Endothelial cell of umbilical vein (primary cell): ENCODE data around the gene FCRL3. TPM values are rescaled to one million over a fixed set of nuclear protein-coding genes. Genes with fewer than 3 reads are reported as not detected.

ENCODE experiments used
- BruUV-seq: library from RNA; stranded (reverse); fragments of 400-500 nt; replicated peaks from 2 replicates; lab custom pipeline; 2021; lab: Mats Ljungman, UMichigan
- CTCF ChIA-PET: fragments of 300-600, 350-600 bp; sonication (Branson Sonifier 250); formaldehyde crosslinking; loops from one replicate; lab custom pipeline; 2021; ENCODE audit warnings: antibody characterized with exemption, inconsistent platforms; lab: Charles Lee
- POLR2A ChIA-PET: fragments of 300-600, 350-600 bp; sonication (Branson Sonifier 250); formaldehyde crosslinking; loops from one replicate; lab custom pipeline; 2021; ENCODE audit warnings: antibody characterized with exemption, inconsistent platforms; lab: Charles Lee
- DNase-seq: peaks from one replicate; pipeline ENCODE4 v3.0.0-alpha.2; 2011; ENCODE audit warnings: low read depth, low spot score
- FAIRE-seq: peaks from 2 replicates; lab custom pipeline; 2011; peaks lifted over from hg19 to GRCh38; lab: Jason Lieb, UNC
- H2AFZ ChIP-seq: 2 replicates; pipeline ENCODE4 v1.6.0; 2012; ENCODE audit warnings: low read depth, low read length, control low read depth, inconsistent platforms
- H3K27ac ChIP-seq: 2 replicates; pipeline ENCODE4 v1.5.1; 2011; ENCODE audit warnings: low read depth, mild to moderate bottlenecking, control low read depth, low read length, moderate library complexity; ENCODE audit not compliant: insufficient read depth
- H3K27me3 ChIP-seq, 2 experiments: 2 replicates each; pipeline versions ENCODE4 v1.6.0 to v1.6.1; 2011; ENCODE audit warnings: low read length in 2 of 2, mixed read lengths in 1 of 2; ENCODE audit not compliant: control insufficient read depth in 2 of 2, insufficient read depth in 2 of 2
- H3K36me3 ChIP-seq, 2 experiments: 2 replicates in 1 of 2; 3 replicates in 1 of 2; pipeline ENCODE4 v1.5.1; 2011; ENCODE audit warnings: low read length in 2 of 2, mild to moderate bottlenecking in 1 of 2, moderate library complexity in 1 of 2; ENCODE audit not compliant: control insufficient read depth in 2 of 2, insufficient read depth in 2 of 2; ENCODE audit errors: extremely low read depth in 1 of 2
- H3K4me1 ChIP-seq: 3 replicates; pipeline ENCODE4 v1.5.1; 2011; ENCODE audit warnings: mild to moderate bottlenecking, low read length; ENCODE audit not compliant: control insufficient read depth, insufficient read depth; ENCODE audit errors: extremely low read depth
- H3K4me2 ChIP-seq: 2 replicates; pipeline ENCODE4 v1.6.1; 2011; ENCODE audit warnings: low read length, control low read depth, mixed read lengths; ENCODE audit not compliant: insufficient read depth
- H3K4me3 ChIP-seq, 3 experiments: fragments of 200-600 bp in 1 of 3; sonication (generic), shearing (Covaris generic) in 1 of 3; replicated peaks in 1 of 3; 2 replicates each; pipeline ENCODE4 v1.5.1; 2011 to 2016; ENCODE audit warnings: control low read depth in 3 of 3, low read length in 3 of 3, mild to moderate bottlenecking in 2 of 3, inconsistent platforms in 1 of 3, low read depth in 1 of 3, moderate library complexity in 1 of 3; ENCODE audit not compliant: insufficient read depth in 1 of 3
- H3K79me2 ChIP-seq: 2 replicates; pipeline ENCODE4 v1.6.0; 2012; ENCODE audit warnings: low read length, inconsistent platforms; ENCODE audit not compliant: control insufficient read depth, insufficient read depth
- H3K9ac ChIP-seq: replicated peaks from 2 replicates; pipeline ENCODE3; 2011; ENCODE audit warnings: low read length, control low read depth; ENCODE audit not compliant: insufficient read depth; ENCODE audit errors: extremely low read depth
- H3K9me1 ChIP-seq: replicated peaks from 3 replicates; pipeline ENCODE4 v1.6.0; 2011; ENCODE audit warnings: mild to moderate bottlenecking, low read length; ENCODE audit not compliant: control insufficient read depth, insufficient read depth; ENCODE audit errors: extremely low read depth
- H3K9me3 ChIP-seq: replicated peaks from 2 replicates; pipeline ENCODE4 v1.5.1; 2012; ENCODE audit warnings: low read length, inconsistent platforms; ENCODE audit not compliant: control insufficient read depth, insufficient read depth
- H4K20me1 ChIP-seq: replicated peaks from 2 replicates; pipeline ENCODE3; 2011; ENCODE audit warnings: mild to moderate bottlenecking, low read length; ENCODE audit not compliant: control insufficient read depth, insufficient read depth; ENCODE audit errors: extremely low read depth
- EZH2 ChIP-seq: IDR thresholded peaks from 2 replicates; pipeline ENCODE4 v1.6.1; 2012; ENCODE audit warnings: borderline replicate concordance, low read depth, mild to moderate bottlenecking, moderate library complexity, low read length, inconsistent platforms; ENCODE audit not compliant: severe bottlenecking
- FOS ChIP-seq: IDR thresholded peaks from 2 replicates; pipeline ENCODE4 v1.6.1; 2011; ENCODE audit warnings: mild to moderate bottlenecking, low read length, moderate library complexity, borderline replicate concordance; ENCODE audit not compliant: insufficient read depth
- GATA2 ChIP-seq: IDR thresholded peaks from 2 replicates; pipeline ENCODE4 v1.7.0; 2011; ENCODE audit warnings: low read depth, mild to moderate bottlenecking, moderate library complexity, mixed read lengths, low read length; ENCODE audit not compliant: insufficient read length, insufficient read depth
- JUN ChIP-seq: IDR thresholded peaks from 2 replicates; pipeline ENCODE4 v1.6.1; 2011; ENCODE audit warnings: borderline replicate concordance, low read depth; ENCODE audit not compliant: insufficient read length, insufficient read depth
- MAX ChIP-seq: IDR thresholded peaks from 2 replicates; pipeline ENCODE4 v1.6.1; 2011; ENCODE audit not compliant: insufficient read depth, insufficient read length
- MYC ChIP-seq: IDR thresholded peaks from one replicate; pipeline ENCODE4 v1.6.1; 2011; ENCODE audit warnings: mild to moderate bottlenecking, low read depth, low read length
- POLR2A ChIP-seq: IDR thresholded peaks from 2 replicates; pipeline ENCODE4 v1.6.1; 2012; ENCODE audit warnings: low read depth, mild to moderate bottlenecking, control low read depth, low read length
- POLR2AphosphoS5 ChIP-seq: IDR thresholded peaks from 2 replicates; pipeline ENCODE4 v1.6.1; 2012; ENCODE audit warnings: low read depth, mild to moderate bottlenecking, control low read depth, low read length, moderate library complexity; ENCODE audit not compliant: insufficient read depth
- dilution Hi-C: fragments of 300-500 bp; cut with MboI; formaldehyde crosslinking; loops from one replicate; pipeline ENCODE4 v1.15.0; 2019; ENCODE audit warnings: low sequenced_read_pairs; ENCODE audit not compliant: extremely low pct_ligation_motif_present
- intact Hi-C: fragments of 100-400 bp; cut with micrococcal nuclease; formaldehyde crosslinking; loops from one replicate; pipeline ENCODE4 v1.10.0; 2022
- polyA plus RNA-seq, 4 experiments: library from polyadenylated mRNA; depleted of rRNA in 3 of 4; stranded (reverse) in 3 of 4; unstranded in 1 of 4; fragments of >200 nt; gene quantifications; 2 replicates each; pipeline versions ENCODE4 v1.2.1 to v1.2.3, GENCODE V29; 2011 to 2012; ENCODE audit warnings: missing spikeins in 1 of 4
- total RNA-seq: library from RNA; stranded (reverse); gene quantifications from 2 replicates; pipeline ENCODE4 v1.2.3, GENCODE V29; 2021
- TF ChIP-seq, protein P1 (sequence below), 2 donors: IDR thresholded peaks; 1 replicate in 1 of 2; 2 replicates in 1 of 2; pipeline ENCODE4 v1.5.1; 2011; ENCODE audit warnings: low read length in 2 of 2, mild to moderate bottlenecking in 2 of 2, moderate library complexity in 2 of 2, control low read depth in 1 of 2, inconsistent platforms in 1 of 2, low read depth in 1 of 2; ENCODE audit not compliant: insufficient read depth in 1 of 2; ENCODE audit errors: extremely low read depth in 1 of 2

Gene FCRL3
- total and polyA plus RNA-seq, 2 donors (not counting 3 experiments of a cell fraction or from before 2014, with no cell fraction given) = not detected

DNA sequence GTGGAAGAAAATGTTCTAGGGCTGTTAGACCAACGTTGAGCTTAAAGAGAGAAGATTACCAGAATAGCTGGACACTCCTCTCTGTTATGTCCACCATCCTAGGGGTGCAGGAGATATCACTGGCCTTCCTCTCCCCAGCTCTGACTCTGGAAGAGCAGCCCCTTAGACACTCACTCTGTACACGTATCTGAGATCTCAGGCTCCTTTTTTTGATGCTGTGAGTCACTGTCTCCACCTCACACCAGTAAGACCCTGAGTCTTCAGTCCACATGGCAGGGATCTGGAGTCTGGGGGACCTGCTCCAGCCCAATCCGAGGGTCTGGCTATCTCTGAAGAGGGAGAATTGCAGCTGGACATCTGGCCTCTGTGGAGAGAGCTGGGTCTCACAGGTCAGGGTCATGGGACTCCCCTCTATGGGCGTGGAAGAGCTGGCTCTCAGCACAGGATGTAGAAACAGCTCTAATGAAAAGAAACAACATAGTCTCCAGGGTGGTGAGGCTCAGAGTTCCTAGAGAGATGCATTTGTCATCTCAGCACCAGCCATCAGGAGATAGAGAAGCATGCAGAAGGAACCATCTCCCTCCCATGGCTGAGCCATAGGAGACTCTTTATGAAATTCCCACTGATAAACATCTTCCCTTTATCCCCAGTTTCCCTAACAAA is 3.5 kb downstream of the FCRL3 start:
- Histone ChIP-seq H3K9me3 (no peaks in the 10 kb centered on the region), H3K36me3 (no peaks in the 10 kb centered on the region), H2AFZ (no peak overlapping the region), H3K9ac (no peak overlapping the region), H3K4me2 (no peak overlapping the region), H3K9me1 (no peaks in the 10 kb centered on the region), H3K4me3 (no peak overlapping the region), H3K27me3 (no peaks in the 10 kb centered on the region), H3K4me1 (no peaks in the 10 kb centered on the region), H3K79me2 (no peaks in the 10 kb centered on the region), H3K27ac (no peak overlapping the region), H4K20me1 (no peaks in the 10 kb centered on the region)
- intact Hi-C loops (no loop called here), dilution Hi-C loops (no loop called here)
- POLR2A ChIA-PET = no interaction called here
- no TSS peak for BruUV-seq
- no peak for TF ChIP-seq JUN
- no peak for TF ChIP-seq EZH2
- no peak for TF ChIP-seq POLR2AphosphoS5
- TF ChIP-seq GATA2 = no peak
- no peak for TF ChIP-seq POLR2A
- TF ChIP-seq, protein P1, sequence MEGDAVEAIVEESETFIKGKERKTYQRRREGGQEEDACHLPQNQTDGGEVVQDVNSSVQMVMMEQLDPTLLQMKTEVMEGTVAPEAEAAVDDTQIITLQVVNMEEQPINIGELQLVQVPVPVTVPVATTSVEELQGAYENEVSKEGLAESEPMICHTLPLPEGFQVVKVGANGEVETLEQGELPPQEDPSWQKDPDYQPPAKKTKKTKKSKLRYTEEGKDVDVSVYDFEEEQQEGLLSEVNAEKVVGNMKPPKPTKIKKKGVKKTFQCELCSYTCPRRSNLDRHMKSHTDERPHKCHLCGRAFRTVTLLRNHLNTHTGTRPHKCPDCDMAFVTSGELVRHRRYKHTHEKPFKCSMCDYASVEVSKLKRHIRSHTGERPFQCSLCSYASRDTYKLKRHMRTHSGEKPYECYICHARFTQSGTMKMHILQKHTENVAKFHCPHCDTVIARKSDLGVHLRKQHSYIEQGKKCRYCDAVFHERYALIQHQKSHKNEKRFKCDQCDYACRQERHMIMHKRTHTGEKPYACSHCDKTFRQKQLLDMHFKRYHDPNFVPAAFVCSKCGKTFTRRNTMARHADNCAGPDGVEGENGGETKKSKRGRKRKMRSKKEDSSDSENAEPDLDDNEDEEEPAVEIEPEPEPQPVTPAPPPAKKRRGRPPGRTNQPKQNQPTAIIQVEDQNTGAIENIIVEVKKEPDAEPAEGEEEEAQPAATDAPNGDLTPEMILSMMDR (IDR thresholded peaks at IDR 0.05; ENCODE audit: extremely low read depth in 1 of 2, insufficient read depth in 1 of 2, low read depth in 1 of 2, low read length in 2 of 2) = no peak
- TF ChIP-seq MYC = no peak
- no peak for TF ChIP-seq MAX
- no peak for TF ChIP-seq FOS
- no peak for DNase-seq
- FAIRE-seq = no peak
- CTCF ChIA-PET = interaction anchor here (0.6 kb wide), 1 partner anchor 117 kb away, joined by 3 read pairs; no protein-coding TSS in a partner anchor
